Globus pallidus (tissue), 1 donor: ENCODE measurements around the gene APCDD1L.
"Not testable (repeated sequence)": the region's sequence is repeated elsewhere in the genome, so short reads cannot be mapped to it uniquely, and the experiment has no call there.

ENCODE experiments used
- DNase-seq: peaks from one replicate; pipeline ENCODE4 v3.0.0-alpha.2; 2015; ENCODE audit warnings: low spot score

Gene APCDD1L

DNA sequence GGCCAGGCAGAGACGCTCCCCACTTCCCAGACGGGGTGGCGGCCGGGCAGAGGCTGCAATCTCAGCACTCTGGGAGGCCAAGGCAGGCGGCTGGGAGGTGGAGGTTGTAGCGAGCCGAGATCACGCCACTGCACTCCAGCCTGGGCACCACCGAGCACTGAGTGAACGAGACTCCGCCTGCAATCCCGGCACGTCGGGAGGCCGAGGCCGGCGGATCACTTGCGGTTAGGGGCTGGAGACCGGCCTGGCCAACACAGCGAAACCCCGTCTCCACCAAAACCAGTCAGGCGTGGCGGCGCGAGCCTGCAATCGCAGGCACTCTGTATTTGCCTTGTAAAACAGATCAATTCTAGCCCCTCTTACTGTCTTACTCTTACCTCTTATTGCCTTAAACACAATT is 100.4 kb downstream of the APCDD1L start:
- DNase-seq: not testable (repeated sequence)

DNA sequence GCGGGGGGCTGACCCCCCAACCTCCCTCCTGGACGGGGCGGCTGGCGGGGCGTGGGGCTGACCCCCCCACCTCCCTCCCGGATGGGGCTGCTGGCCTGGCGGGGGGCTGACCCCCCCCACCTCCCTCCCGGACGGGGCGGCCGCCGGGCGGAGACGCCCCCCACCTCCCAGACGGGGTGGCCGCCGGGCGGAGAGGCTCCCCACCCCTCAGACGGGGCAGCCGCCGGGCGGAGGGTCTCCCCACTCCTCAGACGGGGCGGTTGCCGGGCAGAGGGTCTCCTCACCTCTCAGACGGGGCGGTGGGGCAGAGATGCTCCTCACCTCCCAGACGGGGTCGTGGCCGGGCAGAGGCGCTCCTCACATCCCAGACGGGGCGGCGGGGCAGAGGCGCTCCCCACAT is 101.0 kb downstream of the APCDD1L start:
- DNase-seq: not testable (repeated sequence)
